GM08714 (cell line): ENCODE results near the gene SFXN2.
"Not testable (repeated sequence)": the region's sequence is repeated elsewhere in the genome, so short reads cannot be mapped to it uniquely, and the experiment has no call there.

ENCODE experiments used
- H3K4me3 ChIP-seq: fragments of 200-500 bp; sonication (Bioruptor generic); 2 replicates; pipeline ENCODE4 v1.5.1; 2014; ENCODE audit warnings: mild to moderate bottlenecking, low read length, inconsistent platforms
- ZNF274 ChIP-seq: IDR thresholded peaks from 2 replicates; pipeline ENCODE4 v1.6.1; 2012; ENCODE audit warnings: mild to moderate bottlenecking, low read depth, low read length

SFXN2 gene

GRCh38 chr10:102720775-102721301 is 6.4 kb downstream of the SFXN2 start:
- no peak for TF ChIP-seq ZNF274
- no peak overlapping the region for H3K4me3 ChIP-seq

DNA sequence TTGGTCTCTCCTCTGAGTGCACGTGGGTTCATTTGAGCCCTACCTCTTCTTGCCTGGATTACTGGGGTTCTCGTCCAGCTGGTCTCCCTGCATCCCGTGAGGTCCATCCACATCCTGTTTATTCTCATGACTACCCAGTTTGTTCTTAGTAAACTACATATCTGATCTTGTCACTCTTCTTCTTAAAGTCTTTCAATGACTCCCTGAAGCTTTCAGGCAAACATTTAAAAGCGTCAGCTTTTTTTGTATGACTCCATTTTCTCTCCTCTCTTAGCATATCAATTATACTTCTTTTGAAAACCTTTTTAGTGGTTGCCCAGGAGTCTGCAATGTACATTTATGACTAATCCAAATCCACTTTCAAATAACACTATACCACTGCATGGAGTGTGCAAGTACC is 7.5 kb downstream of the SFXN2 start:
- no peak overlapping the region for H3K4me3 ChIP-seq
- no peak for TF ChIP-seq ZNF274

DNA sequence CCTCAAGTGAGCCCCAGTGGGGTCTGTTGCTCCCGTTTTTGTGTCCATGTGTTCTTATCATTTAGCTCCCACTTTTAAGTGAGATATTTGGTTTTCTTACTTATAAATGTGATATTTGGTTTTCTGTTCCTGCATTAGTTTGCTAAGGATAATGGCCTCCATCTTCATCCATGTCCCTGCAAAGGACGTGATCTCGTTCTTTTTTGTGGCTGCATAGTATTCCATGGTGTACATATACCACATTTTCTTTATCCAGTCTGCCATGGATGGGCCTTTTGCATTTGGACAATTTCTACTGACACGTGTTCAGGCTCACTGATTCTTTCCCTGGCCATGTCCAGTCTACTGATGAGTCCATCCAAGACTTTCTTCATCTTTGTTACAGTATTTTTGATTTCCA is 9.6 kb downstream of the SFXN2 start:
- H3K4me3 ChIP-seq, result no peak overlapping the region
- TF ChIP-seq ZNF274, result no peak

DNA sequence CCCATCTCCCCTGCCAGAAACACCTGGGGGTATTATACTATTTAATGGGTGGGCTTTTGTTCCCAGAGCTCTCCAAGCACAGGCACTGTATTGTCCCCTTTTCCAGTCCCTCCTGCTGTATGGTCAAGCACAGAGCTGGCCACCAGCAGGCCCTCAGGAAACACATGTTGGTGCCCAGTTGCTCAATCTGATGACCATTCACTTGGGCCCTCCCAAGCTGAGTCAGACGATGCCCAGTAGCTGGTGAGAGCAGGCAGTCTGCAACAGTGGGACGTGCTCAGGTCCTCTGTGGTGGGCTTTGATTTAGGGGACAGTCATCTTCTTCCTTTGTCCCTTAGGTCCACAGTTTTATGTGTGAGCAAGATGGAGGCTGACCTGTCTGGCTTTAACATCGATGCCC is 11.8 kb downstream of the SFXN2 start:
- TF ChIP-seq ZNF274, result no peak
- H3K4me3 ChIP-seq, result no peak overlapping the region

GRCh38 chr10:102727037-102727818 is 12.8 kb downstream of the SFXN2 start:
- TF ChIP-seq ZNF274, result no peak

GRCh38 chr10:102729029-102730026 is 14.9 kb downstream of the SFXN2 start:
- TF ChIP-seq ZNF274, result no peak
- no peak overlapping the region for H3K4me3 ChIP-seq

More at GRCh38 chr10:102727037-102727818, 12.8 kb downstream of the SFXN2 start:
- no peak overlapping the region for H3K4me3 ChIP-seq

- no peak overlapping the region for H3K4me3 ChIP-seq
- no peak for TF ChIP-seq ZNF274
These were observed 16.9 kb downstream of the SFXN2 start for GRCh38 chr10:102731222-102731800.

GRCh38 chr10:102732661-102733060 is 18.2 kb downstream of the SFXN2 start:
- no peak for TF ChIP-seq ZNF274
- no peak overlapping the region for H3K4me3 ChIP-seq

DNA sequence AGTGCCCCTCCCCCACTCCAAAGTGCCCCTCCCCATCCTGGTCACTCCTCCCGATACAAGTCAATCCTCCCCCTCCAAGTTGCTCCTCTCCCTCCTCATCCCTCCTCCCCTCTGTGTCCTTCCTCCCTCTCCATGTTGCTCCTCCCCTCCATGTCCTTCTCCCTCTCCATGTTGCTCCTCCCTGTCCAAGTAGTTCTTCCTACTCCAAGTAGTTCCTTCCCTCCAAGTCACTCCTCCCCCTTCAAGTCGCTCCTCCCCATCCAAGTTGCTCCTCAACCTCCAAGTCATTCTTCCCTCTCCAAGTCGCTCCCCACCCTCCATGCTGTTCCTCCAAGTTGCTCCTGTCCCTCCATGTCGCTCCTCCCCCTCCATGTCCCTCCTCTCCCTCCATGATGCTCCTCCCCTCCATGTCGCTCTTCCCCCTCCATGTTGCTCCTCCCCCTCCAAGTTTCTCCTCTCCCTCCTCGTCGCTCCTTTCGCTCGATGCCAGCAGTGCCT is 20.7 kb downstream of the SFXN2 start:
- no peak overlapping the region for H3K4me3 ChIP-seq
- no peak for TF ChIP-seq ZNF274

- no peak for TF ChIP-seq ZNF274
- no peak overlapping the region for H3K4me3 ChIP-seq
These were observed 24.3 kb downstream of the SFXN2 start for GRCh38 chr10:102738692-102739121.

DNA sequence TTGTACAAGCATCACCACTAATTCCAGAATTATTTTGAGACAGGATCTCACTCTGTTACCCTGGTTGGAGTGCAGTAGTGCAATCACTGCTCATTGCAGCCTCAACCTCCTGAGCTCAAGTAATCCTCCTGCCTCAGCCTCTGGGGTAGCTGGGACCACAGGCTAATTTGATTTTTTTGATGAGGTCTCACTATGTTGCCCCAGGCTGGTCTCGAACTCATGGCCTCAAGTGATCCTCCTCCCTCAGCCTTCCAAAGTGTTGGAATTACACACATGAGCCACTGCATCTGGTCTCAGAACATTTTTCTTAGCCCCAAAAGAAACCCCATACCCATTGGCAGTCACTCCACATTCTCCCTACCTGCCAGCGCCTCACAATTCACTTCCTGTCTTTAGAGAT is 25.8 kb downstream of the SFXN2 start:
- no peak overlapping the region for H3K4me3 ChIP-seq
- TF ChIP-seq ZNF274, result no peak

DNA sequence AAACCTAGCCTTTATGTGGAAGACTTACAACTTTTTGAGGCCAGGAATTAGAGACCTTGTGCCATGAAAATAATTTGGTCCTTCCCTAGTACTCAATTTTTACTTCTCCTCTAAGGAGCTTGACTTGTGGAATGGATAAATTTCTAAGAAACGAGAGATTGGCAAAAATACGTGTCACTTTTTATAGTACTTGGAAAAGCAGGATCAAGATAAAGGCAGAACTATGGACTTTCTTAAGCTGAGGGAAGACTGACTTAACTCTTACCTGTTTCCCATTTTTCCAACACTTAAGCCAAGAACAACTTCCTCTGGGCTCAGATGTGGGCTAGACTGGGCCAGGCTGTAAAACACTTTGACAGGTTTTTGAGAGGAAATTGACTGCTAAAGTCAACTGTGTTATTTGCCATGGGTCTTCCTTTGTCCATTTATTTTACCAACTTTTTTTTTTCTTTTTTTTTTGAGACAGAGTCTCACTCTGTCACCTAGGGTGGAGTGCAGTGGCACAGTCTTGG is 27.3 kb downstream of the SFXN2 start:
- no peak for TF ChIP-seq ZNF274
- no peak overlapping the region for H3K4me3 ChIP-seq

DNA sequence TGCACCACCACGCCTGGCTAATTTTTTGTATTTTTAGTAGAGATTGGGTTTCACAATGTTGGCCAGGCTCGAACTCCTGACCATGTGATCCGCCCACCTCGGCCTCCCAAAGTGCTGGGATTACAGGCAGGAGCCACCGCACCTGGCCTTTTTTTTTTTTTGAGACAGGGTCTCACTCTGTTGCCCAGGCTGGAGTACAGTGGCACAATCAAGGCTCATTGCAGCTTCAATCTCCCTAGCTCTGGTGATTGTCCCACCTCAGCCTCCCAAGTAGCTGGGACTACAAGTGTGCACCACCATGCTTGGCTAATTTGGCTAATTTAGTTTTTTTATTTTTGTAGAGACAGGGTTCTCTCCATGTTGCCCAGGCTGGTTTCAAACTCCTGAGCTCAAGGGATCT is 27.9 kb downstream of the SFXN2 start:
- not testable (repeated sequence) for H3K4me3 ChIP-seq

- H3K4me3 ChIP-seq, result no peak overlapping the region
- no peak for TF ChIP-seq ZNF274
These were observed 28.7 kb downstream of the SFXN2 start for GRCh38 chr10:102743078-102743587.
